CD4-positive, alpha-beta memory T cell (primary cell): Measurements from ENCODE around the gene DUOXA2. TPM values are rescaled to one million over a fixed set of nuclear protein-coding genes. Genes with fewer than 3 reads are reported as not detected.

Experiments used
- polyA plus RNA-seq, 2 donors: library from polyadenylated mRNA; unstranded; fragments of 300-500 nt; fragmentation: Illumina TruSeq; gene quantifications; one replicate each; pipeline ENCODE4 v1.2.3, GENCODE V29; 2021
- total RNA-seq, 2 experiments: library from RNA; stranded (reverse); gene quantifications; one replicate each; pipeline ENCODE4 v1.2.3, GENCODE V29; 2021

DUOXA2 gene
- total and polyA plus RNA-seq, 4 experiments from 2014 or later: not detected

Other genes with a start within 250 kb of the DUOXA2 start
- gene TERB2, start 157.6 kb upstream of the DUOXA2 start, total RNA-seq: not detected
- gene TERB2, start 157.6 kb upstream of the DUOXA2 start, polyA plus RNA-seq: not detected
- 1 to 10 TPM; 4.2 to 4.4 TPM for gene SORD, start 91.1 kb upstream of the DUOXA2 start, total RNA-seq
- 1 to 10 TPM; 6.7 to 7.0 TPM for gene SORD, start 91.1 kb upstream of the DUOXA2 start, polyA plus RNA-seq
- under 1 TPM; 0.06 TPM for gene DUOX2, start 154 bp upstream of the DUOXA2 start, total RNA-seq
- under 1 TPM in 1 of 2 donors, not detected in 1; 0.02 TPM for gene DUOX2, start 154 bp upstream of the DUOXA2 start, polyA plus RNA-seq
- gene DUOXA1, start 15.6 kb downstream of the DUOXA2 start, total RNA-seq: under 1 TPM; 0.23 to 0.97 TPM
- not detected for gene DUOXA1, start 15.6 kb downstream of the DUOXA2 start, polyA plus RNA-seq
- under 1 TPM; 0.06 to 0.19 TPM for gene DUOX1, start 15.7 kb downstream of the DUOXA2 start, total RNA-seq
- 1 to 10 TPM in 1 of 2 donors, under 1 TPM in 1; 0.19 to 2.9 TPM for gene DUOX1, start 15.7 kb downstream of the DUOXA2 start, polyA plus RNA-seq
- 1 to 10 TPM; 5.3 to 6.7 TPM for gene SHF, start 73.6 kb downstream of the DUOXA2 start, total RNA-seq
- 1 to 10 TPM in 1 of 2 donors, under 1 TPM in 1; 0.66 to 1.7 TPM for gene SHF, start 73.6 kb downstream of the DUOXA2 start, polyA plus RNA-seq
- gene SLC28A2, start 137.9 kb downstream of the DUOXA2 start, total RNA-seq: not detected
- not detected for gene SLC28A2, start 137.9 kb downstream of the DUOXA2 start, polyA plus RNA-seq